ENCODE data around the gene SPNS3. TPM values are rescaled to one million over a fixed set of nuclear protein-coding genes. Genes with fewer than 3 reads are reported as not detected.

The SPNS3 gene
- total RNA-seq, 2 donors from 2014 or later, result 0.42 to 0.59 TPM

DNA sequence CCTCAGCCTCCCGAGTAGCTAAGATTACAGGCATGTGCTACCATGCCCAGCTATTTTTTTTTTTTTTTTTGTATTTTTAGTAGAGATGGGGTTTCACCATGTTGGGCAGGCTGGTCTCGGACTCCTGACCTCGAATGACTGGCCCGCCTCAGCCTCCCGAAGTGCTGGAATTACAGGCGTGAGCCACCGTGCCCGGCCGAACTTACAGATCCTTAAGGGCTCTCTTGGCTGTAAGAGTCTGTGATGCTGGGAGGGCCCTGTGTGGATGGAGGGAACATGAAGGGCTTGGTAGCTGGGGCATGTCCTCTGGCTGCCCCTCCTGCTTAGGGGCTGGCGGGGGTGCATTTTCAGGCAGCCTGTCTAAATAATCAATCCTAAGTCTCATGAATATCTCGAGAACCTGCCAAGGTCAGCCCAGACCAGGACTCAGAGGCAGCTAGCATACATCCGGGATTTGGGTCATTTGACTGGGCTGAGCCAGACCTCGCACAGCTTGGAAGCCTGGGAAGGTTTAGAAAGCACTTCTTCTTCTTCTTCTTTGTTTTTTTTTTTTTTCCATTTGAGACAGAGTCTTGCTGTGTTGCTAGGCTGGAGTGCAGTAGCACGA is 17.1 kb downstream of the SPNS3 start:
- ATAC-seq (no peak), DNase-seq (no peak)
- intact Hi-C loops (cut with DNase I), result loop anchor here in 1 of 2 donors (5.0 kb wide), 1 partner anchor 701 kb away; no protein-coding TSS in a partner anchor

DNA sequence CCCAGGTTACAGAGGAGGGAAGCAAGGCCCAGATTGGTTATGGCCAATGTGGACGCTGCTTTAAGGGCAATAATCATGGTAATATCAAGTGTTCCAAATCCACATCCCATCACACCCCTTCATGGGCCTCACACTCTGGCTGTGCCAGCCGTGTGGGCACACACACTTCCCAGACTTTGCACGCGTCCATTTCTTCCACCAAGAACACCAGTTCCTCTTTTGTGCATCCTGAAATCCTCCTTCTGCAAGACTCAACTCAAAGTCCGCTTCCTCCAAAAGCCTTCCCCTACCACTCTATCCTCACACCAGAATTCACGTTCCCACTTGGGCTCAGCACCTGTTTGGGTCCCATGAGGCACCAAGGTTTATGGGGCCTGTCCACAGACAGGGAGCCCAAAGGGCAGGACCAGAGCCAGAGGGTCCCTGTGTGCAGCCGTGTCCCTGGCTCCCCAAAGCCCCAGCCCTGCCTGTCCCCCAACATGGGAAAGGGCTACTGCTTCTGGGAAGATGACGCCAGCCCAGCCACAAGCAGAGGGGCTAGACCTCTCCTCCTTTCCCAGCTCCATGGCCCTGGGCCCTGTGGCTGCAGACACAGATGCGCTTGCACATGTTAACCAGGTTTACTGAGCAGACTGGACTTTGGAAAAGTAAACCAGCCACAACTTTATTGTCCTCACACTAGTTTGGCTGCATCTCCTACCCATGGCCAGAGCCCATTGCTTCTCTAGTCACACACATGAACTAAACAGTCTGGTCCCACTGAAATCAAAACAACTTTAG is 20.3 kb downstream of the SPNS3 start:
- ATAC-seq, result no peak
- no peak for DNase-seq
- intact Hi-C loops (cut with DNase I), result loop anchor here in 1 of 2 donors (5.0 kb wide), 1 partner anchor 698 kb away; no protein-coding TSS in a partner anchor

DNA sequence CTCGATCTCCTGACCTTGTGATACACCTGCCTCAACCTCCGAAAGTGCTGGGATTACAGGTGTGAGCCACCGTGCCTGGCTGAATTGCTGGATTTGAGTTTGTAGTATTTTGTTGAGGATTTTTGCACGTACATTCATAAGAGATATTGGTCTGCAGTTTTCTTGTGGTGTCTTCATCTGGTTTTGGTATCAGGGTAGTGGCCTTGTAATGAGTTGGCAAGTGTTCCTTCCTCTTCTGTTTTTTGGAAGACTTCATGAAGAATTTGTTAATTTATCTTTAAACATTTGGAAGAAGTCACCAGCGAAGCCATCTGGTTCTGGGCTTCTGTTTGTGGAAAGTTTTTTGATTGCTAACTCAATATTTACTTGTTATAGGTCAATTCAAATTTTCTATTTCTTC is 26.9 kb downstream of the SPNS3 start:
- ATAC-seq, result no peak
- intact Hi-C loops (cut with DNase I), result no loop called here
- DNase-seq, result no peak

DNA sequence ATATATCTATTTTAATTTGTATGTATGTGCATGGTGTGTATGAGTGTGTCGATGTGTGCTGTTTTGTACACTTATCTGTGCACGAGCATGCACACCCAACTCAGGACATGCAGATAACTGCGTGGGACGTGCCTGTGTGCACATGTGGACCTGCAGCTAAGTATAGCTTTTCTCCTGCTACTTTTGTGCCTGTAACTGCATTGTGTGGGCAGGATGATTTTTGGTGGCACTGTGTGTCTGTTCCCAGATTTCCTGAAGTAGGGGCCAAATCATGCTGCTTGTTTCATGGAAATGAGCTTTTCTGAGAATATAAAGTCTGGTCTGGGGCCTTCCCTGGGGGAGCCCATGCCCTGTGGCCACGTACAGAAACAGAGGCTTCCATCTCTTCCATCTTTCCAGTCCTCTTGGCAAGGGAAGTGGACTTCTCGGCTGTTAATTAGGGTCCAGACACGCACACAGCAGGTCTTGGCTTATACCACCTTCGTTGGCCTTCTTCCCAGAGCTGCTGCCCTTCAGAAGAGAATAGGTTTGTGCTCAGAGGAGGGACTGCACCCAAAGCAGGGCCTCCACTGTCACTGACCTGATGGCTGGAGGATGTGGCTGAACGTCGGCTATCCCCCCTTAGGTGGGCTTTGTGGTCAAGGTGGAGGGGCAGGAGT is 30.2 kb downstream of the SPNS3 start:
- peak; percentile 49 to 68 for ATAC-seq
- DNase-seq, result no peak
- intact Hi-C loops (cut with DNase I), result no loop called here

DNA sequence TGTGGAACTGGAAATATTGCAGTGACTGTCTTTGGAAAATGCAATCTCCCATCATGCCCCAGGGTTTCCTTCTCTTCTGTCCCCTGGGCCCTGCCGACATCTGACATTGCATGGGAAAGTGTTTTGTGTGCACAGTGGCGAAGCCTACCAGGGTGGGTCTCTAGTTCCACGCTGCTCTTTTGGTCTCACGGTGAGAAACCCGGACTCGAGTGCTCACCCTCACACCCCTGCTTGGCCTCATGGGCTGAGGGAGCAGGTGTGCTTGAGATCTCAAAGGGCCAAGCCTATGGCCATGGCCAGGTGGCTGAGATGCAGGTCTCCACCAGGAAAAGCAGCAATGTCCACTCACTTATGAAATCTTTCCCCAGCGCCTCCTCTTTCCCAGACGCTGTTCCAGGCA is 32.0 kb downstream of the SPNS3 start:
- ATAC-seq, result no peak
- no peak for DNase-seq
- intact Hi-C loops (cut with DNase I), result no loop called here

DNA sequence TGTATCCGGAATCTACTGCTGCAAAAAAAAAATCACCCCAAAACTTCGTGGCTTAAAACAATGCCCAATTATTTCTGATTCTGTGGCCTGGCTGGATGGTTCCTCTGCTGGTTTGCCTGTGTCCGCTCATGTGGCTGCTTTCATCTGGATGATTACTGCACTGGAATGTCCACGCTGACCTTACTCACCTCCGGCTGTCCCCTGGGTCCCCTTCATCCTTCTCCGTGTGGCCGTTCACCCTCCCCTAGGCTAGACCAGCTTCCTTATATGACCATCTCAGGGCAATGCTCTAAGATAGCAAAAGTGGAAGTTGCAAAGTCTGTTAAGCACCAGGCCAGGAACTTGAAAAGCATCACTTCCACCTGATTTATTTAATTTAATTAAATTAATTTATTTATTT is 33.5 kb downstream of the SPNS3 start:
- intact Hi-C loops (cut with DNase I), result no loop called here
- no peak for DNase-seq
- no peak for ATAC-seq

DNA sequence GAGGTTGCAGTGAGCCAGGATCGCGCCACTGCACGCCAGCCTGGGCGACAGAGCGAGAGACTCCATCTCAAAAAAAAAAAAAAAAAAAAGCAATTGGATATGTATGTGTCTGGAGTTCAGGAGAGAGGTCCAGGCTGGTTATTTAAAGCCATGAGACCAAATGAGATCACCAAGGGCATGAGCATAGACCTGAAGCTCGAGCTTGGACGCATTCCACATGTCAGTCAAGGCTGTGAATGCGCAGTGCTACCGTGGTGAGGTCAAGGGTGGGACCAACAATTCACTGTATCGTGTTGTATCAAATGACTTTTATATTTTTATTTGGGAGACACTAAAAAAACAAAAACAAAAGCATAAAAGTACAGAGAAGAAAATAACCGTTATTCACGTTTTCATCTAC is 35.8 kb downstream of the SPNS3 start:
- DNase-seq (no peak), ATAC-seq (no peak)
- intact Hi-C loops (cut with DNase I), result no loop called here

DNA sequence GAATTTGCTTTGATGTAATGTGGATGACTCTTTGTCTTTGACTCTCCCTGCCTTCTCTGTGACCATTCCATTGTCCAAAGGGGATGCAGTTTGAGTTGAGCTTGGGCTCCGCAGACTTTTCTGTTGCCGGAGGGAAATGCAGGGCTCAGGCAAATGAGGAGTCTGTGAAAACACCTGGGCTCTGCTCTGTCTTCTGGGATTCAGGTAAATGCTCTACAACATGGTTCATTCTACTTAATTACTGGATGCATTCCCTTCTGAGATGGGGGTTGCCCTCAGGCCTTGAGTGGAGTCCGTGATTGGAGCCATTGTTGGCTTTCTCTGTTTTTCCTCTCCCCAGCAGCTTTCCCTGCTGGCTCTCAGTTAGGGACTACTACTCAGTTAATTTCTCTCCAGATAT is 38.5 kb downstream of the SPNS3 start:
- ATAC-seq (no peak), DNase-seq (no peak)
- intact Hi-C loops (cut with DNase I), result no loop called here

DNA sequence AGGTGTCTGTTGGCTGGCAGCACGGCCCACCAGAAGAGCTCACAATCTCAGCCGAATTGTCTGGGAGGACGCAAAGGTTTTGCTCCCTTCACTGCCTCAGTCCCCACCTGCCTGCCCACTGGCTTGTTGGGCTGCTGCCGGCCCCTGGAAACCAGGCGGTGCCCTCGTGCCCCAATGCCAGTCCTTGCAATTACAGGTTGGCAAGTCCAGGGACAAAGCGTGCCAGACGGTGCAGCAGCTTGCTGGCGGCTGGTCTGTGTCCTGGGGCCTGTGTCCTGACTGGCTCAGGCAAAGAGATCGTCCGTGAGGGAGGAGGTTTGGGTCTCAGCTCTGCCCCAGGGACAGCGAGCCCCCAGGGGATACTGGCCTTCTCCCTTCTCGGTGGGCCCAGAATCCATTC is 40.4 kb downstream of the SPNS3 start:
- ATAC-seq, result peak in 1 of 2 donors; percentile 89
- intact Hi-C loops (cut with DNase I), result no loop called here

DNA sequence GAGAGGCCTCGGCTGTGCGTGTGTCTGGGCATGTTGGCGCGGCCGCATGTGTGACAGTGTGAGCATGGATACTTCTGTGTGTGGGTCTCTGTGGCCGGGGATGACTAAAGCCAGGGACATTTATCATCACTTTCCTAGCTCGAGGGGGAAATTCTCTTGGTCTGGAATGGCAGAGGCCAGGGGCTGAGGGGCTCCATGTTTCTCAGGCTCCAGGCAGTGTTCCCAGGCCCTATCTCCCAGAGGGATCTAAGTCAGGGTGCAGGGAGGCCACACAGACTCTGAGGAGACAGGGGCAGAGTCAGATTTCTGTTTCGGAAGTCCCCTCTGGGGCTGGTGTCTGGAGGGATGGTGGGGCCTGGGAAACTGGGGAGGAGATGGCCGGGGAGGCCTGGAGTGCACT is 41.3 kb downstream of the SPNS3 start:
- ATAC-seq (peak in 1 of 2 donors; percentile 14), DNase-seq (no peak)
- intact Hi-C loops (cut with DNase I), result no loop called here

More for the DNA sequence above, 40.4 kb downstream of the SPNS3 start:
- peak; percentile 29 for DNase-seq

DNA sequence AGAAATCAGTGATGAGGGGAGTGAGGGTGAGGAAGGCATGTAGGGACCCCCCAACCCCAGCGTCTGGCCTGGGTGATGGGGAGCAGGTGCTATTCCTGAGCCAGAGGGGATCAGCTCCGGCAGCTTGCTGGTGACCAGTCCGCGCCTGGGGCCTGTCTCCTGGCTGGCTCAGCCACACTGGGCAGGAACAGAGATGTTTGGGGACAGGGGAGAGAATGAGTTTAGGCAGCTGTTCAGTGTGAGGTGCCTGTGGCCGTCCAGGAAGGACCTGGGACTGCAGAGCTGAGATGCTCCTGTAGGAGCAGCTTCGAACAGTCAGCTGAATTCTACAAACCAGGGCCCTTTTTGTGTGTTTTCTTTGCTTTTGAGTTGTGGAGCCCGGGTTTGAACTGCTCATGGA is 41.7 kb downstream of the SPNS3 start:
- ATAC-seq (peak in 1 of 2 donors; percentile 7), DNase-seq (no peak)
- intact Hi-C loops (cut with DNase I), result no loop called here

DNA sequence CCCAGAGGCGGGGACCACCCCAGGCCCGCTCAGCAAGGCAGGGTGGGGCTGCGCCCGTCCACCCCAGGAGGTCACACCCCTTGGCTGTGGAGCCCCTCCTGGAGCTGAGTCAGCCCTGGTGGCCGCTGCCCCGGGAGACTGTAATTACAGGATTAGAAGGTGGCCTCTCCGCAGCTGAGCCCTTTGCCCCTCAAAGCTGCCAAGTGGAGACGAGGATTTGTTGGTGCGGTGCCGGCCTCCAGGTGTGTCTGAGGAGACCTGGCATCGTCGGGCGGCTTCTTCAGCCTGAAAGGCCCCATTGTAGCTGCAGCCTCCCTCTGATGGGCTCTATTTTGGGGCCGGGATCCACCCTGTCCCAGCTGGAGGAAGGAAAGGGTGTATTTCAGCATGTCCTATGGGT is 42.3 kb downstream of the SPNS3 start:
- intact Hi-C loops (cut with DNase I), result no loop called here
- DNase-seq, result no peak
- ATAC-seq, result no peak

DNA sequence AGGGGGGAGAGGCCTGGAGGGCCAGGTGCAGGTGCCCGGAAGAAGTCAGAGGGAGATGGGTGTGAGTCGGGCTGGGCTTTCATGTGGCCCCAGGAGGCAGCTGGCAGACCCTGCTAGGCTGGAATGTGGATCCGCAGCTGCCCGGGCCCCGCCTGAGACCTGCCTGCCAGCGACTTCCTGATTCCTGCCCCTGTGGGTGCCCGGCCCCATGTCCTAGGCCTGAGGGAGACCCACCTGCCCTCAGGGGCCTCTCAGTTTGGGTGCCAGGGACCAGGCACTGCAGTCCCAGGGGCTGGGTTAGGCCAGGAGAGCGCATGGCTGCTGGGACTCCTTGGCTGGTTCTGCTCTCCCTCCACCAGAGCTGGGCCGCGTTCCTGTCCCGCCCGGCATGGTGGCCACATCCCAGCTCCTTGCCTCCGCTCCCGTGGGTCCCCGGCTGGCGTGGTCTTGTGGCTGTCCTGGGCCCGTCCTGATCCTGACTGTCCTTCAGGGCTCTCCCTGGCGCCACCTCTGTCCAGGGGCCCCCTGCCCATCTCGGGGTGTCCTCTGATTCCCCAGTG is 42.9 kb downstream of the SPNS3 start:
- ATAC-seq, result no peak
- intact Hi-C loops (cut with DNase I), result no loop called here
- DNase-seq, result no peak

DNA sequence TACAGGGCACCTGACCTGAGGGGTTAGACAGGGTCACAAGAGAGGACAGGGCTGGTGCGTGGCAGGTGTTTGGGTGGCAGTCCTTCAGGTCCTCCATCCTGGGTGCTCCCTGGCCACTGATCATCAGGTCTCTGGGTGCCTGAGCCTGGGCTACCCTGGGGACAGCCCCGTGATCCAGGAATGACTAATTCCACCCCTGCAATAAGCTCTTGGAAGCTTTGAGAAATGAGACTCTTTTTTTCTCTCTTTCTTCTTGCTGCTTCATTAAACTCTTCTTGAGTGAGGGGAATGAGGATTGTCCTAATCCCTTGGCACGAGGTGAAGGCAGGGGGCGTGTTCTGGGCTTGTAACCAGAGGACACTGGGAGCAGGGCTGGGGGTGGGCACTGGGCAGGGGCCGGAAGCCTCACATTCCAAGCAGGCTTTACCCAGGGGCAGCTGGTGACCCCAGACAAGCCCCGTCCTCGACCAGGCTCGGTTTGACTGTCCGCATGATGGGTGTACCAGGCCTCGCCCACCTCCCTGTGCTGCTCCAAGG is 43.6 kb downstream of the SPNS3 start:
- intact Hi-C loops (cut with DNase I), result no loop called here
- no peak for DNase-seq
- no peak for ATAC-seq

DNA sequence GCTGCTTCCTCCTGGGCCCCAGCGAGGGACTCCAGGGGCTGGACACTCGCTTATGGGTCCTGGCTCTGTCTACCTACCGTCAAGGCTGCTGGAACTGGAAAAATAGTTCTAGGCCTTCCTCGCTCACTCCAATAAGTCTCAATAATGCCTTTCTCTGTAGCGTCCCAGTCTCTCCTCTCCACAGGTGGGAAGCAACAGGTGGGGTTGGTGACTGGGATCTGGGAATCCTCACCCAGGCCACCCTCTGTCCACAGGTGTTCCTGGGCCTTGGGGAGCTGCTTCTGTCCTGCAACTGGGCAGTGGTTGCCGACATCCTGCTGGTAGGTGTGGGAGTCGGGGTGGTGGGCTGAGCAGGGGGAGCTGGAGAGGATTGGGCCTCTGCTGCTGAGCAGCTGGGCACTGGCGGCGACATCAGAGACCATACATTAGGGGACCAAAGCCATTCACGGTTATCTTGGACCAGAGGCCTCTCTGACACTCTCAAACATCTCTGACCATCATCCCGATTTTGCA is 44.6 kb downstream of the SPNS3 start:
- intact Hi-C loops (cut with DNase I), result no loop called here
- no peak for ATAC-seq
- no peak for DNase-seq

DNA sequence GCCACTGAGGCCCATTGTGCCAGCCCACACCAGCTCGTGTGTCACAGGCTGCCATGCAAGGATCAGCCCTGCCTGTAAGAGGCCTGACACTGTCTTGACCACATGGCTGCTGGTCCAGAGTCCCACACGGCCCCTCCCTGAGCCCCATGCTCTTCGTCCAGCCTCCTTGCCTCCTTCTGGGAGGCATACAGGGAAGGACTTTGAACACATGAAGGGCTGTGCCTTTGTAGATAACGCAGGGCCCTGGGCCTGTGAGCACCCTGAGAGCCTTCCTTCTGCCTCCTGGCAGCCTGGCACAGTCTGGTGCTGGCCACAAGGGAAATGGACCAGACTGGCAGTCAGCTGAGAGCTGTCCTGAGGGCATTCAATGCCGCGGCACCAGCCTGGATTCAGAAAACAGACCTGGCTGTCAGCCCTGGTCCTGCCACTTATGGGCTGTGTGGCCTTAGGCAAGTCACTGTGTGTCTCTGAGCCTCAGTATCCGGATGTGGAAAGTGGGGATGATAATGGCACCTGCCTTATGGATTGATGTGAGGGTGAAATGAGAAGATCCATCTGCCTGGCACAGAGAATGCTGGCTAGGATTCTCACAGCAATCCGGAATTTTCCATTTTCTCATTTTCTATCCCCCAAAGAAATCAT is 45.7 kb downstream of the SPNS3 start:
- DNase-seq (no peak), ATAC-seq (peak in 1 of 2 donors; percentile 21)
- intact Hi-C loops (cut with DNase I), result no loop called here

DNA sequence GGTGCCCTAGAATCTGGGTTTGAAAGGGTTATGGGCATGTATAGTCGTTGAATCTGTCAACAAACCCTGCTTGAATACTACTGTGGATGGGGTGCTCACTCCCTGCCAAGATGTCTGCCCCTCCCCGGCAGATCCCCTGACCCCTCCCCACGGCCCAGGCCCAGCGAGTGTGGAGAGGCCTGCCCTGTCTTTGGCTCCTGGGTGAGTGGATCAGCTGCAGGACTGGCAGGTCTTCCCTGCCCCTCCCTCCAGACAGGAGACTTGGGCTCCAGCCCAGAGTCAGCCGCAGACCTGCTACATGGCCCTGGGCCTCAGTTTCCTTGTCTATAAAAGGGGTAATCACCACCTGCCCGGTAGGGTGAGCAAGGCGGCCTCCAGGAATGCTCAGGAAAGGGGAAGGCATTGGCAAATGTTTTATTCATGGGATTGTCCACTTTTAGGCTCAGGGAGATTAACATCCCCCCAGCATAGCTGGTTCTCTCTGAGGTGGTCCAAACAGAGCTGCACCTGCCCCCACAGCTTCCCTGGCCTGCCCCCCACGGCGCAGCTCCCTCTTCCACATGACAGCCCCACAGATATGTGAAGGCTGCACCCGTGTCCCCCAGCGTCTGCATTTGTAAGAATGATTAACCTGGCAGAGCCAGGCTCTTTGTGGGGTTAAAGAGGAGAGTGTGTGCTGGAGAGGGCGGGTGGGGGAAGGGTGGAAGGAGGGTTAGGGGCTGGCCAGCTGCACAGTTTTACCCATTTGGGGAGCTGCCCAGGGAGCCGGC is 46.4 kb downstream of the SPNS3 start:
- no peak for ATAC-seq
- intact Hi-C loops (cut with DNase I), result no loop called here

More for the DNA sequence above, 46.4 kb downstream of the SPNS3 start:
- DNase-seq, result no peak
